Esophagus squamous epithelium (tissue), 4 donors: ENCODE results near the gene MRPS16.

Experiments used
- CTCF ChIP-seq, 6 experiments: fragments of 450-650 bp in 4 of 6; fragments of 200-600 bp in 2 of 6; sonication (generic) in 2 of 6; IDR thresholded peaks; one replicate each; pipeline ENCODE4 v1.5.1; 2016 to 2019; ENCODE audit warnings: antibody characterized with exemption in 6 of 6, mild to moderate bottlenecking in 4 of 6, moderate library complexity in 4 of 6
- POLR2A ChIP-seq, 4 donors: fragments of 450-650 bp; IDR thresholded peaks; one replicate each; pipeline ENCODE4 v1.6.1; 2017; ENCODE audit warnings: antibody characterized with exemption in 4 of 4, mild to moderate bottlenecking in 4 of 4, moderate library complexity in 3 of 4

- TF ChIP-seq CTCF (IDR thresholded peaks at IDR 0.05) (no peak), POLR2A (IDR thresholded peaks at IDR 0.05) (no peak)
Measured at GRCh38 chr10:73205890-73206289, 46.6 kb downstream of the MRPS16 start.
